DOHH2 (cell line): ENCODE measurements around the gene LSMEM2.

Experiments used
- H3F3A ChIP-seq: fragments of 200-600 bp; sonication (generic), shearing (Covaris generic); 2 replicates; pipeline ENCODE4 v1.6.0; 2016; ENCODE audit warnings: antibody characterized with exemption, mild to moderate bottlenecking; ENCODE audit not compliant: control insufficient read depth, insufficient read depth
- H3K27ac ChIP-seq: fragments of 200-600 bp; sonication (generic); 2 replicates; pipeline ENCODE4 v1.5.1; 2014; ENCODE audit warnings: low read depth, mild to moderate bottlenecking, low read length, moderate library complexity
- H3K27me3 ChIP-seq: fragments of 200-600 bp; sonication (generic); 2 replicates; pipeline ENCODE4 v1.6.1; 2014; ENCODE audit warnings: mild to moderate bottlenecking, low read length, mixed read lengths; ENCODE audit not compliant: control insufficient read depth
- H3K36me3 ChIP-seq: fragments of 200-600 bp; sonication (generic); 2 replicates; pipeline ENCODE4 v1.6.1; 2014; ENCODE audit warnings: mild to moderate bottlenecking, low read length, moderate library complexity, mixed read lengths; ENCODE audit not compliant: control insufficient read depth
- H3K4me1 ChIP-seq: fragments of 200-600 bp; sonication (generic); 2 replicates; pipeline ENCODE4 v1.6.1; 2014; ENCODE audit warnings: mild to moderate bottlenecking, low read length, mixed read lengths; ENCODE audit not compliant: control insufficient read depth
- H3K4me2 ChIP-seq: fragments of 200-600 bp; sonication (generic); 2 replicates; pipeline ENCODE4 v1.6.0; 2014; ENCODE audit warnings: mild to moderate bottlenecking, low read length, moderate library complexity
- H3K4me3 ChIP-seq: fragments of 200-600 bp; sonication (generic); 2 replicates; pipeline ENCODE4 v1.5.1; 2014; ENCODE audit warnings: mild to moderate bottlenecking, low read length, mixed read lengths
- H3K79me2 ChIP-seq: fragments of 200-600 bp; sonication (generic); 2 replicates; pipeline ENCODE4 v1.6.1; 2014; ENCODE audit warnings: mild to moderate bottlenecking, low read length, mixed read lengths; ENCODE audit not compliant: control insufficient read depth
- H3K9me2 ChIP-seq: fragments of 200-600 bp; sonication (generic); replicated peaks from 2 replicates; pipeline ENCODE4 v1.6.1; 2014; ENCODE audit warnings: mild to moderate bottlenecking, low read length, mixed read lengths; ENCODE audit not compliant: control insufficient read depth
- H3K9me3 ChIP-seq: fragments of 200-600 bp; sonication (generic); 2 replicates; pipeline ENCODE4 v1.6.1; 2014; ENCODE audit warnings: antibody characterized with exemption, low read length, mixed read lengths; ENCODE audit not compliant: control insufficient read depth, insufficient read depth
- H4K20me1 ChIP-seq: fragments of 200-600 bp; sonication (generic); 2 replicates; pipeline ENCODE4 v1.6.0; 2014; ENCODE audit warnings: low read depth, mild to moderate bottlenecking, antibody characterized with exemption, low read length, moderate library complexity; ENCODE audit not compliant: control insufficient read depth, insufficient read depth
- EZH2phosphoT487 ChIP-seq: fragments of 200-600 bp; sonication (generic); IDR thresholded peaks from 2 replicates; pipeline ENCODE4 v1.6.1; 2017; ENCODE audit warnings: borderline replicate concordance, mild to moderate bottlenecking, antibody characterized with exemption, low read length, moderate library complexity, mixed read lengths
- TF ChIP-seq, protein P1 (sequence below): fragments of 200-600 bp; sonication (generic); IDR thresholded peaks from one replicate; pipeline ENCODE4 v1.5.1; 2014; ENCODE audit warnings: antibody characterized with exemption, mild to moderate bottlenecking, low read depth, low read length; ENCODE audit not compliant: poor library complexity, severe bottlenecking

Gene LSMEM2

DNA sequence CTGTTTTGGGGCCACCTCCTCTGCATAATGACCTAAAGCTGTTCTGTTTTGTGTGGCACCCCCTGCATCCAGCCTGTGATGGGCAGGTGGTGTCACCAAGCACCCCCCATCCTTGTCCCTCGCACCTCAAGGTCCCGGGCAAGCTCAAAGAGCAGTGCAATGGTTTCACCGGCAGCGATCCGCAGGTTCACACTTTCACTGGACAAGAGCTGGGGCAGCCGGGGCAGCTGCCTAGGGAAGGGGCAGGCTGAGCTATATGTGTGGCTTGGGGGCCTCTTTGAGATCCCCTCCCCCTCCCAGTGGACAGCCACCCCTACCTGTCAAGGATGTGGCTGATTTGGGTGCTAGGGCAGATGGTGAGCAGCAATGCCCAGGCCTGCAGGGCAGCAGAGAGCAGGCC, 10.2 kb downstream of the LSMEM2 start:
- no peaks in the 10 kb centered on the region for H3K9me2 ChIP-seq
- no peaks in the 10 kb centered on the region for H3K9me3 ChIP-seq
- H4K20me1 ChIP-seq, result no peaks in the 10 kb centered on the region
- TF ChIP-seq EZH2phosphoT487, result no peak
- TF ChIP-seq, protein P1, sequence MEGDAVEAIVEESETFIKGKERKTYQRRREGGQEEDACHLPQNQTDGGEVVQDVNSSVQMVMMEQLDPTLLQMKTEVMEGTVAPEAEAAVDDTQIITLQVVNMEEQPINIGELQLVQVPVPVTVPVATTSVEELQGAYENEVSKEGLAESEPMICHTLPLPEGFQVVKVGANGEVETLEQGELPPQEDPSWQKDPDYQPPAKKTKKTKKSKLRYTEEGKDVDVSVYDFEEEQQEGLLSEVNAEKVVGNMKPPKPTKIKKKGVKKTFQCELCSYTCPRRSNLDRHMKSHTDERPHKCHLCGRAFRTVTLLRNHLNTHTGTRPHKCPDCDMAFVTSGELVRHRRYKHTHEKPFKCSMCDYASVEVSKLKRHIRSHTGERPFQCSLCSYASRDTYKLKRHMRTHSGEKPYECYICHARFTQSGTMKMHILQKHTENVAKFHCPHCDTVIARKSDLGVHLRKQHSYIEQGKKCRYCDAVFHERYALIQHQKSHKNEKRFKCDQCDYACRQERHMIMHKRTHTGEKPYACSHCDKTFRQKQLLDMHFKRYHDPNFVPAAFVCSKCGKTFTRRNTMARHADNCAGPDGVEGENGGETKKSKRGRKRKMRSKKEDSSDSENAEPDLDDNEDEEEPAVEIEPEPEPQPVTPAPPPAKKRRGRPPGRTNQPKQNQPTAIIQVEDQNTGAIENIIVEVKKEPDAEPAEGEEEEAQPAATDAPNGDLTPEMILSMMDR, result no peak
- H3K4me3 ChIP-seq, result no peak overlapping the region
- H3K79me2 ChIP-seq, result peaks cover 32% of the 10 kb centered on the region
- peaks cover 16% of the 10 kb centered on the region for H3K4me1 ChIP-seq
- no peaks in the 10 kb centered on the region for H3K27me3 ChIP-seq
- no peak overlapping the region for H3K27ac ChIP-seq
- no peak overlapping the region for H3K4me2 ChIP-seq
- H3K36me3 ChIP-seq, result peaks cover 55% of the 10 kb centered on the region
- no peaks in the 10 kb centered on the region; the same call in 1 of the 2 replicates for H3F3A ChIP-seq

GRCh38 chr3:50290161-50290641, 11.3 kb downstream of the LSMEM2 start:
- no peaks in the 10 kb centered on the region for H3K9me2 ChIP-seq
- H3K4me3 ChIP-seq, result no peak overlapping the region
- no peaks in the 10 kb centered on the region for H3K27me3 ChIP-seq
- H3K4me2 ChIP-seq, result peak overlapping the region; percentile 82
- TF ChIP-seq, protein P1, result no peak
- no peak for TF ChIP-seq EZH2phosphoT487
- H3K36me3 ChIP-seq, result peaks cover 55% of the 10 kb centered on the region
- H3K79me2 ChIP-seq, result peaks cover 32% of the 10 kb centered on the region
- peaks cover 16% of the 10 kb centered on the region for H3K4me1 ChIP-seq
- no peaks in the 10 kb centered on the region for H3F3A ChIP-seq
- H3K9me3 ChIP-seq, result no peaks in the 10 kb centered on the region
- H4K20me1 ChIP-seq, result no peaks in the 10 kb centered on the region
- H3K27ac ChIP-seq, result no peak overlapping the region

DNA sequence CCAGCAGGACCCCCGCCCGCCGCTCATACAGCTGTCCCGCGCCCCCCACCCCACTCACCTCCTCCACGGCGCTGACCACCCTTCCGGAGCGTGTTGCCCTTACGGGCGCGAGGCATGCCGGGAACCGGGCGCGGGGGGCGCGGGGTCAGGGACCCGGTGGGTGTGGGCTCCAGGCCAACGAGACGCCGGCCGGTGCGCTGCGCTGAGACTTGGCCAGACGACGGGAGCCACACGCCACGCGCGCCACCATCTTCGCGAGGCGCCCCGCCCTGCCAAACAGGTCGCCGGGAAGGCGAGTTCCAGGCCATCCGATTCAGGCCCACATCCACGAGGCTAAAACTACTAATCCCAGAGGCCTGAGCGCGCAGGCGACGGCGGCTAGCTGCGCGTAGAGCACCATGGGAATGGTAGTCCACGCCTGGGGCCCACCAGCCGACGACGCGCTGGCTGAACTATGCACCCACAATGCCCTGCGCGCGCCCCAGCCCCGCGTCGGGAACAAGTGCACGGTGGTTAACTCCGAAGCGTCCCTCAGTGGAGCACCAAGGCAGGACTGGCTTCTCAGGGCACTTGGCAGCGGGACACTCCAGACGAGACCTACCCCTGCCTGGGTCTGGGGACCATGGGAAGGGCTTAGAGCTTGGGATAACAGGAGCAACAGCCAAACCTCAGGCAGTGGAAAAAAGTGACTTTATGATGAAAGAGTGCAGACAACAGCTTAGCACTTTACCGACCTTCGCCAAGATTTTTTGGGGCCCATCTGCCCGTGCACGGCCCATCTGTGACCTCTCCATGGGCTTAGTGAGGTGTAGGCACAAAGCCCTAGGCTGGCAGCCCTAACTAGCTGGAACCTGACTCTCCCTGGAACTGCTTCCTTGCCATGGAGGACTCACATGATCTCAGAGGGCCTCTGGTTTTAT, 13.5 kb downstream of the LSMEM2 start, which contains the start of gene IFRD2:
IFRD2 (minus strand) TSS at position 271 of the 920 bp plus-strand sequence; CDS start at position 116, 155 bp downstream.
- Histone ChIP-seq H3K4me1 (peaks cover 16% of the 10 kb centered on the region), H3K9me2 (no peaks in the 10 kb centered on the region), H3K27me3 (no peaks in the 10 kb centered on the region), H3K9me3 (no peaks in the 10 kb centered on the region), H4K20me1 (no peaks in the 10 kb centered on the region), H3F3A (no peaks in the 10 kb centered on the region), H3K36me3 (peaks cover 41% of the 10 kb centered on the region), H3K27ac (peak within 1 kb of the TSS; percentile 42), H3K4me3 (peak within 1 kb of the TSS; percentile 96), H3K79me2 (peaks cover 32% of the 10 kb centered on the region), H3K4me2 (peak within 1 kb of the TSS; percentile 82)
- TF ChIP-seq, protein P1, result no peak
